SKM-1 (cell line): ENCODE results near the gene CX3CR1.

Source experiments
- DNase-seq: peaks from one replicate; lab custom pipeline; 2025; ENCODE audit not compliant: unreplicated experiment; lab: John Stamatoyannopoulos, UW

Gene CX3CR1

GRCh38 chr3:39292961-39293360 lies 13.1 kb upstream of the CX3CR1 start:
- DNase-seq = no peak

- DNase-seq = peak; percentile 62
Measured at GRCh38 chr3:39291903-39292329, 12.1 kb upstream of the CX3CR1 start.

- no peak for DNase-seq
Measured at GRCh38 chr3:39290255-39290654, 10.4 kb upstream of the CX3CR1 start.

- no peak for DNase-seq
Measured at GRCh38 chr3:39289107-39289506, 9.3 kb upstream of the CX3CR1 start.

GRCh38 chr3:39288300-39288808 lies 8.5 kb upstream of the CX3CR1 start:
- DNase-seq = peak; percentile 83

GRCh38 chr3:39287216-39288164 lies 7.7 kb upstream of the CX3CR1 start:
- DNase-seq = no peak

- no peak for DNase-seq
Measured at GRCh38 chr3:39286771-39287170, 6.9 kb upstream of the CX3CR1 start.

- DNase-seq = no peak
Measured at GRCh38 chr3:39285332-39285731, 5.5 kb upstream of the CX3CR1 start.

- no peak for DNase-seq
Measured at GRCh38 chr3:39284457-39284881, 4.6 kb upstream of the CX3CR1 start.

- DNase-seq = no peak
Measured at GRCh38 chr3:39282057-39282456, 2.2 kb upstream of the CX3CR1 start.

GRCh38 chr3:39281533-39281932 lies 1.7 kb upstream of the CX3CR1 start:
- no peak for DNase-seq

GRCh38 chr3:39280571-39280970 lies 735 bp upstream of the CX3CR1 start:
- no peak for DNase-seq

GRCh38 chr3:39278616-39278935 lies 1.3 kb downstream of the CX3CR1 start:
- DNase-seq = no peak

- DNase-seq = no peak
Measured at GRCh38 chr3:39277893-39278615, 1.8 kb downstream of the CX3CR1 start.

GRCh38 chr3:39276746-39277145 lies 3.1 kb downstream of the CX3CR1 start:
- no peak for DNase-seq

GRCh38 chr3:39275963-39276593 lies 3.8 kb downstream of the CX3CR1 start:
- no peak for DNase-seq

- DNase-seq = no peak
Measured at GRCh38 chr3:39275052-39275451, 4.8 kb downstream of the CX3CR1 start.

GRCh38 chr3:39273119-39273518 lies 6.7 kb downstream of the CX3CR1 start:
- no peak for DNase-seq

- peak; percentile 82 for DNase-seq
Measured at GRCh38 chr3:39272191-39272590, 7.6 kb downstream of the CX3CR1 start.

GRCh38 chr3:39271363-39271914 lies 8.4 kb downstream of the CX3CR1 start:
- DNase-seq = no peak

- no peak for DNase-seq
Measured at GRCh38 chr3:39269528-39269927, 10.3 kb downstream of the CX3CR1 start.
